HCT116 (cell line): ENCODE measurements around the gene TENM4.

Experiments
- CTCF ChIP-seq, 3 experiments: fragments of 200-600 bp in 1 of 3; sonication (generic) in 1 of 3; IDR thresholded peaks in 2 of 3; conservative IDR thresholded peaks in 1 of 3; 2 replicates each; pipeline ENCODE4 v1.5.1; 2012 to 2017; ENCODE audit warnings: low read depth in 2 of 3, low read length in 2 of 3, antibody characterized with exemption in 1 of 3, borderline replicate concordance in 1 of 3, control low read depth in 1 of 3, mild to moderate bottlenecking in 1 of 3, mixed read lengths in 1 of 3, mixed run types in 1 of 3, moderate library complexity in 1 of 3; ENCODE audit not compliant: insufficient read depth in 1 of 3
- EZH2 ChIP-seq: fragments of 200-600 bp; sonication (generic); IDR thresholded peaks from 2 replicates; pipeline ENCODE4 v1.6.1; 2017; ENCODE audit warnings: antibody characterized with exemption, mixed run types
- SRF ChIP-seq: IDR thresholded peaks from 2 replicates; pipeline ENCODE4 v1.6.1; 2012; ENCODE audit warnings: low read depth

- TF ChIP-seq SRF = no peak
- TF ChIP-seq CTCF (IDR thresholded peaks at IDR 0.05 in 2 of 3, conservative IDR thresholded peaks at IDR 0.05 in 1 of 3; ENCODE audit: borderline replicate concordance in 1 of 3, insufficient read depth in 1 of 3, low read depth in 2 of 3, low read length in 2 of 3) = no peak
- TF ChIP-seq EZH2 = no peak
Observed at GRCh38 chr11:78831571-78831970, 609.3 kb downstream of the TENM4 start.
